Motor neuron (in vitro differentiated cells): ENCODE data around the gene SPARC. TPM values are rescaled to one million over a fixed set of nuclear protein-coding genes. Genes with fewer than 3 reads are reported as not detected.
A peak's percentile ranks its signal among the peaks of the same experiment; 100 is the strongest.
"Not testable (repeated sequence)": the region's sequence is repeated elsewhere in the genome, so short reads cannot be mapped to it uniquely, and the experiment has no call there.

Experiments
- ATAC-seq, 8 experiments: fragments of 200-7000 bp; cut with Tn5 transposase; replicated peaks in 6 of 8; 2 replicates each; pipeline ENCODE4 v1.8.0; 2021; ENCODE audit warnings: mild to moderate bottlenecking in 8 of 8, moderate library complexity in 8 of 8
- H3K27ac ChIP-seq, 2 donors: fragments of 250-450 bp; sonication (Bioruptor Pico); 2 replicates each; pipeline ENCODE4 v1.9.0; 2021; ENCODE audit warnings: antibody characterized with exemption in 2 of 2, mild to moderate bottlenecking in 2 of 2, moderate library complexity in 1 of 2
- H3K4me1 ChIP-seq, 2 donors: fragments of 250-450 bp; sonication (Bioruptor Pico); replicated peaks in 1 of 2; 2 replicates each; pipeline ENCODE4 v1.6.1; 2021; ENCODE audit warnings: antibody characterized with exemption in 2 of 2, mild to moderate bottlenecking in 2 of 2, moderate library complexity in 1 of 2
- H3K4me3 ChIP-seq, 5 donors: fragments of 250-450 bp; sonication (Bioruptor Pico); 2 replicates each; pipeline ENCODE4 v1.9.0; 2021; ENCODE audit warnings: antibody characterized with exemption in 5 of 5, mild to moderate bottlenecking in 5 of 5, moderate library complexity in 4 of 5
- WGBS, 10 experiments: fragments of 450-650 bp; shearing (Covaris generic); methylation state at CpG; one replicate each; pipeline ENCODE4 v1.0.0; 2022; 5-methylcytosine and 5-hydroxymethylcytosine counted together
- in situ Hi-C, 9 experiments: fragments of 400-800 bp; cut with MboI; loops; one replicate each; pipeline ENCODE4 v1.15.0; 2021; ENCODE audit warnings: low sequenced_read_pairs in 9 of 9, low pct_unique_long_range_greater_than_20kb in 2 of 9; ENCODE audit not compliant: unreplicated experiment in 9 of 9
- total RNA-seq, 8 experiments: library from RNA; unstranded; fragments of 300-600 nt; gene quantifications; 2 replicates each; pipeline versions ENCODE4 v1.2.3 to v1.2.4, GENCODE V29; 2022

The SPARC gene
- total RNA-seq, 8 experiments from 2014 or later = 30.2 to 3,358 (median 206) TPM

DNA sequence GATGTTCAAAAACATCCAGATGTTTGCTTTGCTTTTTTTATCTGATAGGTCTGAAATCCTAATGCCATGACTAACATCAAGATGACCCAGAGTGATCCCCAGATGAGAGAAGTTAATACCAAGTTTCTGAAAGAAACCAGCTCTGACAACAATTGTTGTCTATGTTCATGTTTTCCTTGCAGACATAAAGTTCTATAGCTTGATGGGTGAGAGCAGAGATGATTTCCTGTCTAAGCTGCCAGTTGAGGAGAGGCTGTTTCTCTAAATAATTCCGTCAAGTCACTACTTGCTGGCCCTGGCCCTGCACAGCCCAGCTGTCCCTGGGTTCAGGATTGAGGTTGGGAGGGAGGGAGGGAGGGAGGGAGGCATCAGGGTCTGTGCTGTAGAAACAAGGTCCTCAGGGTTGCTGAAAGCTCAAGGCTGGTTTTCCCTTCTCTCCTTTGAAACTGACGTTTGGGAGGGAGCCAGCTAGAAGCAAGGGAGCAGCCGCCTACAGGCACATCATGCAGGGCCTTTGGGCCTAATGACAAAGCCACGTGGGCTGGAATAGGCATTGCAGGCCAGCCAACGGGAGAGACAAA is 3.9 kb downstream of the SPARC start:
- peak in 7 of 8 experiments; percentile 1 to 40 (median 20) for ATAC-seq
- in situ Hi-C loops = no loop called here
- H3K4me3 ChIP-seq = no peak overlapping the region
- peaks cover 10 to 42% of the 10 kb centered on the region in 2 donors for H3K4me1 ChIP-seq
- 0 to 100% (median 50%) methylated on average over 1 to 2 of the region's 5 CpGs; no CpG with 5 or more reads in 5 of the 10 experiments for WGBS, 10 experiments
- no peak overlapping the region for H3K27ac ChIP-seq

DNA sequence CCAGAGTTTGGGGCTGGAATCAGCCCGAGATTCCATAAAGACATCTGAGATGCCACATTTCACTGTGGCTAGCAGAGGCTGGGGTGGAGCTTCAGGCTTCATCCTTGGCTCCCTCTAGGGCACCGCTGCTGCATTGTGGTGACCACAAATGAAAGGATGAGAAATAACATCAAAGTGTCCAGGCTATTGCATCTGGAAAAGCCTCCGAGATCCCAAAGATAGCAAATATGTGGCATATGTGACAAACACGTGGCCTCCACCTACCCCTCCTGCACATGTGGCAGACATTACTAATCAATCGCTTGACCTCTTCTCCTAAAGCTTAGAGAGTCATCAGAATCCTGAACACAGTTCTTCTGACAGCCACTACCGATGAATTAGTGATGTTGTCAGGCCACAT is 4.5 kb downstream of the SPARC start:
- in situ Hi-C loops = no loop called here
- no peak for ATAC-seq
- Histone ChIP-seq H3K4me3 (no peak overlapping the region), H3K27ac (no peak overlapping the region), H3K4me1 (peaks cover 10 to 42% of the 10 kb centered on the region in 2 donors)
- 0 to 94% (median 84%) methylated on average over 1 to 4 of the region's 6 CpGs for WGBS, 10 experiments

DNA sequence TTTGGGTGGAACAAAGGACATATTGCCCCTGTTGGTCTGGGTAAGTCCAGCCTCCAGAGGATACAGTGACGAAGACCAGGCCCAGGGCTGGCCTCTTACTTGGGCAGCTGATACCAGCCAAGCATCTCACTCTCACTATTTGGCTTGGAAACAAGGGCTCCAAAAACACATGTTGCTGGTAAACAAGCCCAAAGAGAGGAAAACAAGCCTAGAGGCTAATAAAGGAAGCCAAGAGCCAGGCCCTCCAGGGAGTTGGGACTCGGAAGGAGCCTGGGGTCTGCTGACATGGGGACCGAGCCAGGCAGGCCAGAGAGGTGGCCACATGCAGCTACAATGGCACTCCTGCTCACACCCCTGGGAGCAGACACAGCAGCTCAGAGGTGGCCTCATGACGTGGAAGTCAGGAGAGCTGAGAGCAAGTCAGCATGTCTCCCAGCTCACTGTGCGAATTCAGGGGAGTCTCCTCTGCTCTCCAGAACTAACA is 5.7 kb downstream of the SPARC start:
- WGBS, 10 experiments = 0 to 100% (median 100%) methylated on average over 1 to 2 of the region's 5 CpGs; no CpG with 5 or more reads in 3 of the 10 experiments
- peaks cover 3 to 33% of the 10 kb centered on the region in 2 donors for H3K4me1 ChIP-seq
- no peak overlapping the region for H3K27ac ChIP-seq
- no peak overlapping the region for H3K4me3 ChIP-seq
- in situ Hi-C loops = no loop called here
- no peak for ATAC-seq

DNA sequence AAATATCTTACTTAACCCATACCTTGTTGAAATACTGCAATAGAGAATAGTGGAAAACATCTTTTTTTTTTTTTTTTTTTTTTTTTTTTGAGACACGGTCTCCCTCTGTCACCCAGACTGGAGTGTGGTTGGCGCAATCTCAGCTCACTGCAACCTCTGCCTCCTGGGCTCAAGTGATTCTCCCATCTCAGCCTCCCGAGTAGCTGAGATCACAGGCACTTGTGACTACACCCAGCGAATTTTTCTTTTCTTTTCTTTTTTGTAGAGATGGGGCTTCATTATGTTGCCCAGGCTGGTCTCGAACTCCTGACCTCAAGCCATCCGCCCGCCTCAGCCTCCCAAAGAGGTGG is 6.6 kb downstream of the SPARC start:
- ATAC-seq, H3K4me3 ChIP-seq, H3K27ac ChIP-seq, in situ Hi-C loops: not testable (repeated sequence)
- peaks cover 3 to 25% of the 10 kb centered on the region in 2 donors for H3K4me1 ChIP-seq
- 40 to 100% (median 98%) methylated on average over 1 to 5 of the region's 7 CpGs; no CpG with 5 or more reads in 1 of the 10 experiments for WGBS, 10 experiments

DNA sequence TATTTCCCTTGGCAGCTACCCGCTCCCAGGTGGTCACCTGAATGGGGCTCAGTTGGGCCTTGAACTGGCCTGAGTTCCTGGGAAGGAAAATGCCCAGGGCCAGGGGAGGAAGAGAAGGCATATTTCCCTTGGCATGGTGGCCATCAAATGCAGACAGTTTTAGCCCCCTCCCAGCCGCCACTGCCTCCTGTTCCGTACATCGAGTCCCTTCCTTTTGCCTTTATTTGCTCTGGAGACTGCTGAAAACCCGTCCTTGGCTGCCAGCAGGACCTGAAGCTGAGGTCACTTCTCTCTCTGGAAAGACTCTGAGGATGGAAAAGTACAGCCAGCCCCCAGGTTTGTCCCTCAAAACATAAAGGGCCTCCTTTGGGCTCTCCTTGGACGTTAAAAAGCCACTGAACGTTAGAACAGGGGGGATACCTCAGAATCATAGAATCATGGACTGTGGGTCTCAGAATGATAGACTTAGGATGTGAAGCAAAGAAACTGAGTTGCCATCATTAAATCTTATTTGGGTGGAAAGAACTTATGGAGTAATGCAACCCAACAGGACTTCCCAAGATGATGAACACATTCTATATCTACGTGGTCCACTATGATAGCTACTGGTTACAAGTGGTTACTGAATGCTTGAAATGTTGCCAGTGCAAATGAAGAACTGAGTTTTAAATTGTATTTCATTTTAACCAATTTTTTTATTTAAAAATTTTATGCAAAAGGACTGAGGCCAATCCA is 7.1 kb downstream of the SPARC start:
- Histone ChIP-seq H3K27ac (no peak overlapping the region), H3K4me3 (no peak overlapping the region), H3K4me1 (peaks cover under 1 to 19% of the 10 kb centered on the region in 2 donors)
- in situ Hi-C loops = no loop called here
- WGBS, 10 experiments = 30 to 100% (median 95%) methylated on average over 1 to 6 of the region's 8 CpGs; no CpG with 5 or more reads in 2 of the 10 experiments
- no peak for ATAC-seq

DNA sequence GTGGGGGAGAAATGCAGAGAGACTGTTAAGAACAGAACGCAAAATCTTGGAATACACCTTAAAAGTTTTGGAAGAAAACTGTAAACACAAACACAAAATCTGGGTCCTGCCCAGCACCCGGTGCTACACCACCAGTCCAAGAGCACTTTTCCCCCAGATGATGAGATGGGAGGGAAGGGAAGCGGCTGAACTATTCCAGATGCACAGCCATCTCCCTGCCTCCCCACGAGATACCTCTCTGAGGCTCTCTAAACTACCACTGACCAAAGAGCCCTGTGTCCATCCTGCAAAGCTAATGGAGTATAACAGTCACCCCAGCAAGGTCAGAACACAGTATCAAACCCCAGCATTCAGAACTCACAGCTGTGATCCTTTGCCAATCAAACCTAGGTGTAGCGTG is 8.0 kb downstream of the SPARC start:
- H3K27ac ChIP-seq = no peak overlapping the region
- in situ Hi-C loops = no loop called here
- H3K4me3 ChIP-seq = no peak overlapping the region
- H3K4me1 ChIP-seq = peaks cover 0 to 11% of the 10 kb centered on the region in 2 donors
- WGBS, 10 experiments = 18 to 100% (median 89%) methylated on average over 1 to 4 of the region's 5 CpGs; no CpG with 5 or more reads in 1 of the 10 experiments
- ATAC-seq = no peak

DNA sequence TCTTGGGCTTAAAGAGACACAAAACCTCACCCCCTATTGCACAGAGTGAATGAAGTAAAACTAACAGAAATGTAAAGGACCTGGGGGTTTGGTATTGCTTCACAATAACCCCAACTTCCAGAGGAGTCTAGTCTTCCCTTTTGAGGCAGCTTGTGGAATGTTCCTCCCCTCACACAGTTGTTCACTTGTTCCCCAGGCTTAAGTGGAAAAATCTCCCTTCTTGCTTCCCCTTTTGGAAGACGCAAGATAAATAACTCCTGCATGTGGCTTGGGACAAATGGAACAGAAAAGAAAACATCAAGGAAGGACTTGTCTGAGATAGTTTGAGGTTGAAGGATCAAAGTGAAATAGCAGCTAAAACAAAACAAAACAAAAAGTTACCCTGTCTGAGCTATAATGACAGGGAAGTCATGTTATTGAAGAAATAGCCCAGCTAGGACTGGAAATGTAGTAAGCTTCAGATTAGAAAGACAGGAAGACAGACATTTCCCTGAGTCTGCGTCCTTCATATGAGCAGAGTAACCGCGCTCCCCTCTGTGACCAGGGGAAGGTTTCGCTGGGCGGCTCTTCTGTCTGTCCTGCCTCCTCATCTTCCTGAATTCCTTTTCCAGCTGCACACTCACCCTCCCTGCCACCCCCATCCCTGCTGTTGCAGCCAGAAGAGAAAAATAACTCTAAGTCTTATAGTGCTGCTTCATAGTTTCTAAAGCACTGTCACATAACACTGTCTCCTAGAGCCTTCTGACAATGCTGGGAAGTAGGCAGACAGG is 8.8 kb downstream of the SPARC start:
- Histone ChIP-seq H3K4me3 (no peak overlapping the region), H3K27ac (peak overlapping the region in 1 of 2 donors; percentile 13), H3K4me1 (peaks cover 0 to 3% of the 10 kb centered on the region in 2 donors)
- WGBS, 10 experiments = 11 to 100% (median 86%) methylated on average over 1 to 5 of the region's 6 CpGs; no CpG with 5 or more reads in 1 of the 10 experiments
- peak in 3 of 8 experiments; percentile 5 to 40 (median 22) for ATAC-seq
- in situ Hi-C loops = no loop called here

DNA sequence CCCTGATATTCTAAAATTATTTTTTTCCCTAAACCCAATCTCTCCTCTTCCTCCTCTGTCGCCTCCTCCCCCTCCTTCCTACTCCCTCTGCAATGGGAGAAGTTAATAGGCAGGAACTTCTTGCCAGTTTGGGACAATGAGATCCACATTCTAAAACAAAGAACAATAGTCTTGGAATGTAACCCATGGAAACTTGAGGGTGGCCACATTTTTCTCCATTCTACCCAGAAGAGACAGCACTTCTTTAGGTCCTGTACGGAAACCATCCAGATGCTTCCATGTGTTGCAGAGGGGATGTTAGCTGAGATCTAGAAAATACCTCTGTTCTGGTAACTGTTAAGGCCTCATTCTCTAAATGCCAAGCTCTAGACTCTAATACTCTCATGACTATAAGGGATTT is 10.0 kb downstream of the SPARC start:
- 17 to 100% (median 80%) methylated on average over 1 to 2 of the region's 2 CpGs; no CpG with 5 or more reads in 1 of the 10 experiments for WGBS, 10 experiments
- Histone ChIP-seq H3K27ac (no peak overlapping the region), H3K4me3 (no peak overlapping the region), H3K4me1 (no peaks in the 10 kb centered on the region)
- in situ Hi-C loops = no loop called here
- ATAC-seq = no peak

DNA sequence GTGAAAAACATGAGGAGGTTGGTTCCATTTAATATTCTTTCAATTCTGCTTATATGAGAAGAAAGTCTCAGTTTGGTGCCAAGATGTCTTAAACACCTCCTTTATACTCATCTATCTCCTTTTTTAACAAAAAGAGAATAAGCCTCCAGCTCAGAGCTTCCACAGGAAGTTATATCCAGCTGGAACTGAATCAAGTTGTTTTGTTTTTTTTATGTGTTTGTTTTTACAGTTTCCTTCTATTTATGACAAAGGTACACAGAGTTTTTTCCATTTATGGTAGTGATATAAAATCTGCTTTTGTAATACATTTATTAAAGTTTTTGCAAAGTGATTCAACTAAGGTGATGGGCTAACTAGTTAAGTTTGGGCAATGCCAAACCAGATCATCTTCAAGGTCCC is 10.4 kb downstream of the SPARC start:
- H3K4me1 ChIP-seq = no peaks in the 10 kb centered on the region
- in situ Hi-C loops = no loop called here
- ATAC-seq = no peak
- H3K4me3 ChIP-seq = no peak overlapping the region
- no peak overlapping the region for H3K27ac ChIP-seq

DNA sequence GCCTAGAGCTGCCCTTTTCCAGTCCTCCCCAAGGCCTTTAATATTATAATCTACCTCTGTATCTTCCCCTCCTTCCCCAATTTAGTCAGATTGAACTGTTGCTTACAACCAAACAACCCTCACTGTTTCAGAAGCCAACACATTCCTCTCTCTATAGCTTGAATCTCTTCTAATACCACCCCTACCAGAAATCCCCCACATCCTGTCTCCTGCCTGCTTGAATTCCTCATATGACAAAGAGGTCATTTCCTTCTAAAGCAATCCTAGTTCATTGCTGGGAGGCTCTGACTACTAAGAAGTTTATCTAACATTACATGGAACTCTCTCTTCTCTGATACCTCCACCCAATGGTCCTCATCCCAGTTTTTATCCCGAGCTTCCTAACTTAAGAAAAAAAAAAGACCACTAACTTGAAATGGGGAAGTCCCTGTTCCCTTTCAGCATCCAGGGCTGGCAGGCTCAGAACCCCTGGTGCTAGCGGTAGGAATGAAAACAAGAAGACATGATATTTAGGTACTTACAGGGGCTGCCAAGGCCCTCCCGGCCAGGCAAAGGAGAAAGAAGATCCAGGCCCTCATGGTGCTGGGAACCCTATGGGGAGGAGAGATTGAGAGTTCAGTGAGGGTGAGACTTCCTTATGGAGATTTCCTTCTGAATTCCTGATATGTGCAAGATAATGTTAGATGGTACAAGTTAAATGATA is 11.0 kb downstream of the SPARC start:
- no peak overlapping the region for H3K4me3 ChIP-seq
- H3K4me1 ChIP-seq = no peaks in the 10 kb centered on the region
- in situ Hi-C loops = no loop called here
- WGBS, 10 experiments = 6 to 84% (median 70%) methylated on average over 1 to 3 of the region's 3 CpGs; no CpG with 5 or more reads in 2 of the 10 experiments
- no peak overlapping the region for H3K27ac ChIP-seq
- ATAC-seq = peak in 2 of 8 experiments; percentile 23 to 28

DNA sequence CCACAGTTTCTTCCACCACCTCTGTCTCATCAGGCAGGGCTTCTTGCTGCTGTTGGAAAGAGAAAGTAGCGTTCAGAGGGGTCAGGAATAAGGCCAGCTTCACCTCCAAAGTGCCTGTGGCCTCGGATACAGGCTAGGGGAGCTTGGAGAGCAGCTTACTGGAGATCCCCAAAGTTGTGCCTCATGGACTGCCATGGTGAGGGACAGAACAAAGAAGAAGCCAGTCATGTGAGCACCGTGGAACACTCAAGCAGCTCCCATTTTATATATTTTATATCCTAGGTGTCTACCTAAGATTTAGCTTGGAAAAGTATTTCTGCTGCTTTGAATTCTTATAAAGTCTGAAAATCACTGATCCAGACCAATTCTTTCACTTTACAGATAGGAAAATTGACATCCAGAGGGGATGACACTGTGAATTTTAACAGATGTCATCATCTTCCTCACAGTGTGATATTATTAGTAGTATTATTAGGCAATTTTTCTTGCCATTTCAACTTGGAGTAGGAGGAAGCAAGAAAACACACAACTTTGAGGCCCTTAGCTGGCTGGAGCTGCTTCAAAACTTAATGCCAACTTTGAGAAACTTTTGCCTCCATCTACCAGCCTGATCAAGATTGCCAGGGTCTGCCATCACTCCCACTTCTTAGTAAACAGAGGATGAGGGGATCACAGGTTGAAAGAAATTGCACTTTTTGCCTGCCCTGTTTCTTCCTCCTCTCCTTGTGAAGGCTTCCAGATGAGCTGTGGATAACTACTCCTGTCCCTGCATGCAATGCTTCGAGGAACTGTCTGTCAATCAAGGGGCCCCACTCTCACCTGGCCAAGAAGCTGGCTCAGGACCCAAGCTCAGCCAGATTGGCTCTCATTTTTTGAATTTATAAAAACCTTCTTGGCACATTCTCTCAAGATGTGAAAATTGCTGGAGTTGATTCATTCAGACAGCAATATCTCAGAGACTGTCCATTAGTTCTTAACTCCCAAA is 11.8 kb downstream of the SPARC start:
- Histone ChIP-seq H3K4me1 (no peaks in the 10 kb centered on the region), H3K4me3 (no peak overlapping the region), H3K27ac (no peak overlapping the region)
- WGBS, 10 experiments = 15 to 100% (median 96%) methylated on average over 1 to 3 of the region's 4 CpGs; no CpG with 5 or more reads in 4 of the 10 experiments
- ATAC-seq = no peak
- in situ Hi-C loops = loop anchor here in 3 of 9 experiments (25.0 kb wide), 1 partner anchor 837 kb away; no protein-coding TSS in a partner anchor

DNA sequence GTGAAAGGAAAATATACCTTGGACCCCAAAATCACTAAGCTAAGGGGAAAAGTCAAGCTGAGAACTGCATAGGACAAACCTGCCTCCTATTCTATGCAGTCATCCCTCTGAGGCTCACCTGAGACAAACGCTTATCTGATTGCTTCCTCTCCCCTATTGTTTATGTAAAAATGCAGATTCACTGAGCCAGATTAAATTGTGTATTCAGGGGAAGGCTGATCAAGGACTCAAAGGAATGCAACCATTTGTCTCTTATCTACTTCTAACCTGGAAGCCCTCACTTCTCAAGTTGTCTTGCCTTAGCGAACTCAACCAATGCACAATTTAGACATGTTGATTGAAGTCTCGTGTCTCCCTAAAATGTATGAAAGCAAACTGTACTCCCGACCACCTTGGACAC is 13.3 kb downstream of the SPARC start:
- in situ Hi-C loops = loop anchor here in 3 of 9 experiments (25.0 kb wide), 1 partner anchor 839 kb away; no protein-coding TSS in a partner anchor
- ATAC-seq = no peak
- no peak overlapping the region for H3K27ac ChIP-seq
- no peak overlapping the region for H3K4me3 ChIP-seq
- WGBS, 10 experiments = 20 to 93% (median 86%) methylated on average over 1 to 4 of the region's 4 CpGs; no CpG with 5 or more reads in 4 of the 10 experiments
- H3K4me1 ChIP-seq = no peaks in the 10 kb centered on the region
